ENCODE data around the gene CEBPB. TPM values are rescaled to one million over a fixed set of nuclear protein-coding genes. Genes with fewer than 3 reads are reported as not detected.

CEBPB gene
- total RNA-seq, result 106 and 138 TPM in 2 replicates

DNA sequence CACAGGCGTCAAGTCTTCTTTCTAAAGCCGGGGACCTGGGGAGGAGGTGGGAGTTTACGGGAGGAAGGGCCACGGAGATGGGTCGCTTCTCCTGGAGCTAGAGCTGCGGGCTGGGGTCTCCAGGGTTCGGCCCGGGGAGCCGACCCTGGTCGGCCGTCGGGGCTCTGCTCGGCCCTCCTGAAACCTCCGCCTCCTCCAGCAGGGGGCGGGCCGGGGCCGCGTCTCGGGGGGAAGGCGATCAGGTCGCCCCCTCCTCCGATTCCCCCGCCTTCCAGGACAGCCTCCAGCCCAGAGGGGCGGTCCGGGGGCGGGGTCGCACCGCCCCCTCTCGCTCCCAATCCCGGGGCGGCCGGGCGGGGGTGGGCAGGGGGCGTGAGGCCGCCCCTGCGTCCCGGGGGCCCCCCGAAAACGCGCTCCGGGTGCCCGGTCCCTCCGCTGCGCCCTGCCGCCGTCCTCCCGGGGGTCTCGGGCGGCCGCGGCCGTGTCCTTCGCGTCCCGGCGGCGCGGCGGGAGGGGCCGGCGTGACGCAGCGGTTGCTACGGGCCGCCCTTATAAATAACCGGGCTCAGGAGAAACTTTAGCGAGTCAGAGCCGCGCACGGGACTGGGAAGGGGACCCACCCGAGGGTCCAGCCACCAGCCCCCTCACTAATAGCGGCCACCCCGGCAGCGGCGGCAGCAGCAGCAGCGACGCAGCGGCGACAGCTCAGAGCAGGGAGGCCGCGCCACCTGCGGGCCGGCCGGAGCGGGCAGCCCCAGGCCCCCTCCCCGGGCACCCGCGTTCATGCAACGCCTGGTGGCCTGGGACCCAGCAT, at the start of gene CEBPB:
TSS of gene CEBPB (plus strand) at position 580 of the 814 bp plus-strand sequence. CDS start at position 784, 204 bp downstream.

DNA sequence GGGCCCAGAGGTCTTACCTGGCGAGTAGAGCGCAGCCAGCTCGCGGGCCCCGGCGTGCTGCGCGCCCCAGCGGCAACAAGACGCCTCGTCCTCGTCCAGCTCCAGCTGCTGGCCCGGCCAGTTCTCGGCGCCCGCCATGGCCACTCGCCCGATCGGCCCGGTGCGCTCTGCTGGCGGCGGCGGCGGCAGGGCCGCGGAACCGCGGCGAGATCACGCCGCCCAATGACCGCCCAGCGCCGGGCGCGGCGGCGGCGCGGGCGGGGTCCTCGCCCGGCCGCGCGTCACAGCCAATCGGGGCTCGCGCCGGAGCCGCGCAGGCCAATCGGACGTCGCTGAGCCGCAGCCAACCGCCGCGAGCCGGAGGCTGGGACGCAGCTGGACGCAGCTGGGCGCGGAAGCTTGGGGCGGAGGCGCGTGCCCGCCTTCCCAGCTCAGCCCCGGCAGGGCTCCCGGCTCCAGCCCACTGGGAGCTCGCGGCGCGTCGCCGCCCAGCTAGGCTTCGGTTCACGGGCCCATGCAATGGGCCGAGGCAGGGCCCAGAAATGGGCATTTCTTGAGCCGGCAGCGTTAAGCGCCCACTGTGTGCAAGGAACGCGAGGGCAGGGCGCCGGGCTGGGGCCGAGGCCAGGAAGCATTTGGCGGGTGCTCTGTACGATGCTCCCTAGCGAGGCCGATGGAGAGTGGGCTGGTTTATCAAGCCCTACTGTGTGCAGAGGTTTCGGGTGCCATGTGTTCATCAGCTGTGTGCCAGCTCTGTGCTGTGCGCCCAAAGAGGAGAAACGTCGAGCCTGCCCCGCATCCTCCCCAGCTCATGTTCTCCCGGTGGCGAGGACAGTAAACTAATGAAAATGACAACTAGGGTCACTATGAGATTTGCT, 36.9 kb upstream of the CEBPB start, which contains the start of gene PEDS1:
TSS of gene PEDS1 (minus strand) at position 224 of the 878 bp plus-strand sequence. CDS start at position 138, 86 bp downstream.

Other genes starting within 250 kb of the CEBPB start
- gene SNAI1, start 207.8 kb upstream of the CEBPB start, total RNA-seq, result 0.07 TPM in 1 of 2 replicates, not detected in the other
- 27.3 and 47.8 TPM in 2 replicates for gene UBE2V1, start 77.7 kb upstream of the CEBPB start, total RNA-seq
- gene PEDS1, start 37.1 kb upstream of the CEBPB start, total RNA-seq, result 14.7 and 43.1 TPM in 2 replicates

All from nasal cavity respiratory epithelium epithelial cell of viscerocranial mucosa (primary cell).